K562 (cell line): Measurements from ENCODE around the gene MARK4. TPM values are rescaled to one million over a fixed set of nuclear protein-coding genes. Genes with fewer than 3 reads are reported as not detected.
A peak's percentile ranks its signal among the peaks of the same experiment; 100 is the strongest.

Experiments used
- BCOR ChIP-seq: fragments of 450-650 bp; IDR thresholded peaks from 2 replicates; pipeline ENCODE4 v1.6.1; 2016
- EGR1 ChIP-seq: fragments of 450-650 bp; conservative IDR thresholded peaks from 2 replicates; pipeline ENCODE4 v1.6.1; 2017; ENCODE audit warnings: mild to moderate bottlenecking
- ELF4 ChIP-seq: fragments of 450-650 bp; formaldehyde crosslinking; IDR thresholded peaks from 2 replicates; pipeline ENCODE4 v1.4.0; 2022; ENCODE audit warnings: missing genetic modification characterization
- HLTF ChIP-seq: fragments of 450-650 bp; IDR thresholded peaks from 2 replicates; pipeline ENCODE4 v1.6.1; 2016
- MTA1 ChIP-seq: fragments of 450-650 bp; IDR thresholded peaks from 2 replicates; pipeline ENCODE4 v1.6.1; 2017; ENCODE audit warnings: borderline replicate concordance
- OTX1 ChIP-seq: fragments of 450-650 bp; formaldehyde crosslinking; IDR thresholded peaks from 2 replicates; pipeline ENCODE4 v1.4.0; 2022; ENCODE audit warnings: mild to moderate bottlenecking
- PHF20 ChIP-seq: fragments of 450-650 bp; IDR thresholded peaks from 2 replicates; pipeline ENCODE4 v1.6.1; 2018; ENCODE audit not compliant: partially characterized antibody
- POLR2A ChIP-seq: fragments of 450-650 bp; conservative IDR thresholded peaks from 2 replicates; pipeline ENCODE4 v1.6.1; 2016
- SLC30A9 ChIP-seq: fragments of 250-450 bp; sonication (Bioruptor Pico); IDR thresholded peaks from 2 replicates; pipeline ENCODE4 v1.8.0; 2022; ENCODE audit warnings: mild to moderate bottlenecking, moderate library complexity
- SUPT5H ChIP-seq: fragments of 450-650 bp; IDR thresholded peaks from 2 replicates; pipeline ENCODE4 v1.6.1; 2016
- THRB ChIP-seq: fragments of 450-650 bp; formaldehyde crosslinking; conservative IDR thresholded peaks from 2 replicates; pipeline ENCODE4 v1.4.0; 2022; ENCODE audit warnings: mild to moderate bottlenecking, missing genetic modification characterization
- TOE1 ChIP-seq, 2 experiments: fragments of 450-650 bp in 1 of 2; sonication (generic) in 1 of 2; formaldehyde crosslinking in 1 of 2; IDR thresholded peaks; 2 replicates each; pipeline versions ENCODE4 v1.7.1 to v1.8.0; 2016 to 2022; ENCODE audit warnings: borderline replicate concordance in 2 of 2, mild to moderate bottlenecking in 2 of 2, antibody characterized with exemption in 1 of 2, inconsistent platforms in 1 of 2, low read depth in 1 of 2, missing genetic modification reagents in 1 of 2, moderate library complexity in 1 of 2
- ZBTB2 ChIP-seq: fragments of 450-650 bp; IDR thresholded peaks from 2 replicates; pipeline ENCODE4 v1.6.1; 2016; ENCODE audit warnings: antibody characterized with exemption
- ZC3H4 ChIP-seq: sonication (generic); formaldehyde crosslinking; IDR thresholded peaks from 2 replicates; pipeline ENCODE4 v1.9.0; 2021; ENCODE audit warnings: missing genetic modification reagents, borderline replicate concordance
- ZNF280A ChIP-seq: fragments of 450-650 bp; IDR thresholded peaks from 2 replicates; pipeline ENCODE4 v1.6.1; 2018; ENCODE audit warnings: mild to moderate bottlenecking, low read depth; ENCODE audit not compliant: partially characterized antibody
- ZNF354B ChIP-seq: fragments of 250-450 bp; sonication (Bioruptor Pico); IDR thresholded peaks from 2 replicates; pipeline ENCODE4 v1.4.0; 2020
- ZNF512 ChIP-seq: IDR thresholded peaks from 2 replicates; pipeline ENCODE4 v1.6.1; 2016; ENCODE audit warnings: missing genetic modification characterization, missing compliant biosample characterization
- ZNF592 ChIP-seq: fragments of 450-650 bp; IDR thresholded peaks from 2 replicates; pipeline ENCODE4 v1.6.1; 2017; ENCODE audit warnings: antibody characterized with exemption, mild to moderate bottlenecking
- ZNF77 ChIP-seq: fragments of 250-450 bp; sonication (Bioruptor Pico); IDR thresholded peaks from 2 replicates; pipeline ENCODE4 v1.5.0; 2020
- polyA plus RNA-seq, 8 experiments: library from polyadenylated mRNA; depleted of rRNA in 4 of 8; stranded (reverse) in 5 of 8; unstranded in 3 of 8; fragments of >200 nt; fragmentation: Nextera tagmentation in 2 of 8; fragmentation: Illumina TruSeq in 1 of 8; extraction: Ambion mirVana in 2 of 8; extraction: Trizol in 1 of 8; gene quantifications; 2 replicates each; pipeline versions ENCODE4 v1.2.1 to v1.2.3, GENCODE V29; 2011 to 2014; ENCODE audit warnings: inconsistent platforms in 1 of 8, missing spikeins in 1 of 8
- total RNA-seq, 7 experiments: library from RNA; depleted of rRNA in 6 of 7; stranded (reverse); fragments of >200 nt in 6 of 7; fragmentation: Illumina TruSeq in 2 of 7; extraction: Trizol in 2 of 7; gene quantifications; 2 replicates each; pipeline versions ENCODE4 v1.2.1 to v1.2.3, GENCODE V29; 2011 to 2021; ENCODE audit warnings: low replicate concordance in 1 of 7

MARK4 gene
- total and polyA plus RNA-seq, 9 of the 15 experiments (the other 6 are each of a cell fraction or from before 2014, with no cell fraction given): 0.52 to 29.4 (median 8.6) TPM

GRCh38 chr19:45250832-45251451, at the start of gene MARK4 (continued):
- peak; percentile 81; the same call in 1 of the 2 replicates for TF ChIP-seq THRB (CRISPR knock-in tag)
- TF ChIP-seq ZNF77 (CRISPR knock-in tag): no peak
- peak; percentile 45 for TF ChIP-seq PHF20
- no peak for TF ChIP-seq ZNF280A
- TF ChIP-seq ZBTB2: 0 out of 2 replicates have a peak, but pooled peaks have one; percentile 27
- TF ChIP-seq ZNF592: peak; percentile 42; the same call in 1 of the 2 replicates
- peak; percentile 58; the same call in 1 of the 2 replicates for TF ChIP-seq MTA1
- peak; percentile 30; the same call in 1 of the 2 replicates for TF ChIP-seq EGR1
- no peak for TF ChIP-seq ZC3H4 (CRISPR knock-in tag)
- TF ChIP-seq SLC30A9 (CRISPR knock-in tag): no peak
- 0 out of 2 replicates have a peak, but pooled peaks have one; percentile 16 for TF ChIP-seq ZNF512 (tag)
- TF ChIP-seq OTX1: peak; percentile 66; the same call in 1 of the 2 replicates
- TF ChIP-seq ZNF354B (CRISPR knock-in tag): no peak
- peak; percentile 86; the same call in 1 of the 2 replicates for TF ChIP-seq HLTF
- peak; percentile 86 for TF ChIP-seq BCOR
- TF ChIP-seq ELF4 (CRISPR knock-in tag): peak; percentile 34; the same call in 1 of the 2 replicates
- TF ChIP-seq POLR2A: peak; percentile 49; the same call in 1 of the 2 replicates
- TF ChIP-seq SUPT5H: peak; percentile 52; the same call in 1 of the 2 replicates
- peak; percentile 62 for TF ChIP-seq TOE1 (IDR thresholded peaks at IDR 0.05; ENCODE audit: borderline replicate concordance)
- TF ChIP-seq TOE1 (CRISPR knock-in tag; IDR thresholded peaks at IDR 0.05; ENCODE audit: borderline replicate concordance, low read depth): no peak
